ENCODE data around the gene TP53I11. TPM values are rescaled to one million over a fixed set of nuclear protein-coding genes. Genes with fewer than 3 reads are reported as not detected.

TP53I11 gene
- total RNA-seq, 4 donors from 2014 or later, result 24.7 to 107 (median 46.3) TPM

- TF ChIP-seq, protein P1, sequence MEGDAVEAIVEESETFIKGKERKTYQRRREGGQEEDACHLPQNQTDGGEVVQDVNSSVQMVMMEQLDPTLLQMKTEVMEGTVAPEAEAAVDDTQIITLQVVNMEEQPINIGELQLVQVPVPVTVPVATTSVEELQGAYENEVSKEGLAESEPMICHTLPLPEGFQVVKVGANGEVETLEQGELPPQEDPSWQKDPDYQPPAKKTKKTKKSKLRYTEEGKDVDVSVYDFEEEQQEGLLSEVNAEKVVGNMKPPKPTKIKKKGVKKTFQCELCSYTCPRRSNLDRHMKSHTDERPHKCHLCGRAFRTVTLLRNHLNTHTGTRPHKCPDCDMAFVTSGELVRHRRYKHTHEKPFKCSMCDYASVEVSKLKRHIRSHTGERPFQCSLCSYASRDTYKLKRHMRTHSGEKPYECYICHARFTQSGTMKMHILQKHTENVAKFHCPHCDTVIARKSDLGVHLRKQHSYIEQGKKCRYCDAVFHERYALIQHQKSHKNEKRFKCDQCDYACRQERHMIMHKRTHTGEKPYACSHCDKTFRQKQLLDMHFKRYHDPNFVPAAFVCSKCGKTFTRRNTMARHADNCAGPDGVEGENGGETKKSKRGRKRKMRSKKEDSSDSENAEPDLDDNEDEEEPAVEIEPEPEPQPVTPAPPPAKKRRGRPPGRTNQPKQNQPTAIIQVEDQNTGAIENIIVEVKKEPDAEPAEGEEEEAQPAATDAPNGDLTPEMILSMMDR (IDR thresholded peaks at IDR 0.05; ENCODE audit: low read depth), result no peak
Measured at GRCh38 chr11:44978274-44978960, 27.7 kb upstream of the TP53I11 start.

GRCh38 chr11:44977493-44977984 is 26.9 kb upstream of the TP53I11 start:
- TF ChIP-seq, protein P1 (IDR thresholded peaks at IDR 0.05; ENCODE audit: low read depth), result no peak

DNA sequence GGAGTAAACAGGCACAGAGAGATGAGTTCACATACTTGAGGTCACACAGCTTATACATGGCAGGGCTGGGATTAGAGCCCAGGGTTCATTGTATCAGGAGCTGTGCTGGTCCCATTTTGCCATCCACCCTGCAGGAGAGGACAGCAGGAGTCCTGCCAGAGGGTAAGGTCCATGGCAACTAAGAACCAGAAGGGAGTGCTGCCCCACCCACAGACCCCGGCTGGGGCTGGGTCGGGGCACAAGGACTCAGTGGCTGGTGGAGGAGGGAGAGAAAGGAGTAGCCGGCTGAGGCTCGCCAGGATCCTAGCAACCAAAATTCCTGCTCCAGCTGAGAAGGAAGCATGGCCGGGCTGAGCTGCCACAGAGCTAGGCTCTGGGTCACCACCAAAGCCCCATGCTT is 25.9 kb upstream of the TP53I11 start:
- TF ChIP-seq, protein P1 (IDR thresholded peaks at IDR 0.05; ENCODE audit: low read depth), result no peak

DNA sequence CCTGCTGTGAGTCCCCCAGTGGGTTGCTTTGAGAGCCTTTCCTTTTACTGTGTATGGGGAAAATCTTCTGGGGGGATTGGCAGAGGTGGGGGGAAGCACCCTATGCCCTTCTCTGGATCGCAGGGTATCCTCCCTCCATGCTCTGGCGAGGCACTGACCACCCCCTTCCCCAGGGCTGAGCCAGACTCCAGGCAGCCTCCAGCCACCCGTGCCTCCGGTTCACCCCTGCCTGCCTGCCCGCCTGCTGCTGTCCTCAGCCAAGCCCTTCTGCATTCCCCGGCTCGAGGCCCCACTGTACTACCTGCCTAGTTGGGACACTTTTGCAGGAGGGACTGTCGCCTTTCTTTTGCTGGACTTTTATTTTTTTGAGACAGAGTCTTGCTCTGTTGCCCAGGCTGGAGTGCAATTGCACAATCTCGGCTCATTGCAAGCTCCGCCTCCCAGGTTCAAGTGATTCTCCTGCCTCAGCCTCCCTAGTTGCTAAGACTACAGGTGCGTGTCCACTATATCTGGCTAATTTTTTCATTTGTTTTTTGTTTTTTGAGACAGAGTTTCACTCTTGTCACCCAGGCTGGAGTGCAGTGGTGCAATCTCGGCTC is 23.8 kb upstream of the TP53I11 start:
- TF ChIP-seq, protein P1 (IDR thresholded peaks at IDR 0.05; ENCODE audit: low read depth), result no peak

- TF ChIP-seq, protein P1 (IDR thresholded peaks at IDR 0.05; ENCODE audit: low read depth), result no peak
Measured at GRCh38 chr11:44973632-44974401, 23.1 kb upstream of the TP53I11 start.

DNA sequence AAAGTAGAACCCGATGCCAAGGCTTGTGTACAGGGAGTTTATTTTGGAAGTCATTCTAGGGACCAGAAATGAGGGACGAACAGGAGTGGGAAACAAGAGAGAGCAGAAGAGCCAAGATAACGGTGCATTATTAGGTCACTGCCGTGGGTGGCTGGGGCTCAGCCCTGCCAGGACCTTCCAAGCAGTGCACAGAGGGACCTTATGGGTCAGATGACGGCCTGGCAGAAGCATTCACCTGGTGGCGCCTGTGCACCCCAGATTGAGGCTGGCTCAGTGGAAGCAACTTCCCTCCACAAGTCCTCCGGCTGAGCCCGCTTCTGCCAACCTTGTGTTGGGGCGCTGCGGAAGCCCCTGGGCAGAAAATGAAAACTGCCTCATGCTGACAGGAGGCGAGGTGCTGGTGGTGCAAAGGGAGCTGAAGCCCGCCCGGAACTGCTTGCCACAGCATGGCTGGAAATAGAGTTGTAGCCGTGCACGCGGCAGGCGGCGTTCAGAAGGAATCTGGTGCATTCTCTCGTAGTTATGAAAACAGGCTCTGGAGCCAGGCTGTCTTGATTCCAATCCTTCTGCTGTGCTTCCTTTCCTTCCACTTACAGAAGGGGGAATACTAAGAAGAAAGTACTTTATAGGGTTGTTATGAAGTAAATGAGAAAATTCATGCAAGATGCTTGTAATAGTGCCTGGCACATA is 22.2 kb upstream of the TP53I11 start:
- TF ChIP-seq, protein P1 (IDR thresholded peaks at IDR 0.05; ENCODE audit: low read depth), result no peak
